ENCODE results near the gene SORBS1. TPM values are rescaled to one million over a fixed set of nuclear protein-coding genes. Genes with fewer than 3 reads are reported as not detected.

The SORBS1 gene
- total RNA-seq, 6 experiments from 2014 or later, result 0.05 to 0.26 (median 0.18) TPM

GRCh38 chr10:95447685-95448084 is 113.5 kb downstream of the SORBS1 start:
- no peak overlapping the region for H3K4me3 Mint-ChIP-seq
- no peak for DNase-seq
- no peak for TF ChIP-seq CTCF (IDR thresholded peaks at IDR 0.05)
- H3K27ac Mint-ChIP-seq, result no peak overlapping the region
- peaks cover 9% of the 10 kb centered on the region for H3K27me3 Mint-ChIP-seq (ENCODE audit: insufficient read depth)
- H3K36me3 Mint-ChIP-seq (ENCODE audit: low read depth), result no peaks in the 10 kb centered on the region
- H3K9me3 Mint-ChIP-seq, result no peaks in the 10 kb centered on the region
- peaks cover 16% of the 10 kb centered on the region for H3K4me1 Mint-ChIP-seq (ENCODE audit: low read depth)

GRCh38 chr10:95445837-95446486 is 115.2 kb downstream of the SORBS1 start:
- Mint-ChIP-seq H3K27me3 (ENCODE audit: insufficient read depth) (peaks cover 13% of the 10 kb centered on the region), H3K27ac (no peak overlapping the region; the same call in 1 of the 2 replicates), H3K4me1 (ENCODE audit: low read depth) (peaks cover 16% of the 10 kb centered on the region), H3K36me3 (ENCODE audit: low read depth) (no peaks in the 10 kb centered on the region), H3K9me3 (no peaks in the 10 kb centered on the region), H3K4me3 (peak overlapping the region; percentile 15; the same call in 1 of the 2 replicates)
- DNase-seq, result peak; percentile 68
- peak; percentile 90 for TF ChIP-seq CTCF (IDR thresholded peaks at IDR 0.05)

GRCh38 chr10:95445223-95445836 is 115.8 kb downstream of the SORBS1 start:
- Mint-ChIP-seq H3K27me3 (ENCODE audit: insufficient read depth) (peaks cover 13% of the 10 kb centered on the region), H3K36me3 (ENCODE audit: low read depth) (no peaks in the 10 kb centered on the region), H3K27ac (peak overlapping the region; percentile 7; the same call in 1 of the 2 replicates), H3K4me1 (ENCODE audit: low read depth) (peaks cover 16% of the 10 kb centered on the region), H3K9me3 (no peaks in the 10 kb centered on the region), H3K4me3 (peak overlapping the region; percentile 15; the same call in 1 of the 2 replicates)
- DNase-seq, result peak; percentile 57
- no peak for TF ChIP-seq CTCF (IDR thresholded peaks at IDR 0.05)

- TF ChIP-seq CTCF (IDR thresholded peaks at IDR 0.05), result no peak
- no peak for DNase-seq
- Mint-ChIP-seq H3K4me1 (ENCODE audit: low read depth) (peaks cover 16% of the 10 kb centered on the region), H3K27ac (no peak overlapping the region), H3K36me3 (ENCODE audit: low read depth) (no peaks in the 10 kb centered on the region), H3K9me3 (no peaks in the 10 kb centered on the region), H3K27me3 (ENCODE audit: insufficient read depth) (peaks cover 13% of the 10 kb centered on the region), H3K4me3 (no peak overlapping the region)
Observed at GRCh38 chr10:95444792-95445191, 116.4 kb downstream of the SORBS1 start.

GRCh38 chr10:95443636-95444035 is 117.5 kb downstream of the SORBS1 start:
- no peak for TF ChIP-seq CTCF (IDR thresholded peaks at IDR 0.05)

More at GRCh38 chr10:95443636-95444035, 117.5 kb downstream of the SORBS1 start:
- DNase-seq, result no peak
- H3K36me3 Mint-ChIP-seq (ENCODE audit: low read depth), result no peaks in the 10 kb centered on the region
- no peaks in the 10 kb centered on the region for H3K9me3 Mint-ChIP-seq
- H3K4me3 Mint-ChIP-seq, result no peak overlapping the region
- no peak overlapping the region for H3K27ac Mint-ChIP-seq
- peaks cover 16% of the 10 kb centered on the region for H3K4me1 Mint-ChIP-seq (ENCODE audit: low read depth)
- H3K27me3 Mint-ChIP-seq (ENCODE audit: insufficient read depth), result peaks cover 10% of the 10 kb centered on the region

All from HFFc6 (cell line).